ENCODE measurements around the gene GKAP1. TPM values are rescaled to one million over a fixed set of nuclear protein-coding genes. Genes with fewer than 3 reads are reported as not detected.
"Not testable (repeated sequence)": the region's sequence is repeated elsewhere in the genome, so short reads cannot be mapped to it uniquely, and the experiment has no call there.

Gene GKAP1
- polyA plus RNA-seq (2014; cell fraction: cytosol; rRNA removed), result 5.9 and 7.0 TPM in 2 replicates
- polyA plus RNA-seq (2014; cell fraction: nucleus; rRNA removed), result 12.7 and 15.2 TPM in 2 replicates

DNA sequence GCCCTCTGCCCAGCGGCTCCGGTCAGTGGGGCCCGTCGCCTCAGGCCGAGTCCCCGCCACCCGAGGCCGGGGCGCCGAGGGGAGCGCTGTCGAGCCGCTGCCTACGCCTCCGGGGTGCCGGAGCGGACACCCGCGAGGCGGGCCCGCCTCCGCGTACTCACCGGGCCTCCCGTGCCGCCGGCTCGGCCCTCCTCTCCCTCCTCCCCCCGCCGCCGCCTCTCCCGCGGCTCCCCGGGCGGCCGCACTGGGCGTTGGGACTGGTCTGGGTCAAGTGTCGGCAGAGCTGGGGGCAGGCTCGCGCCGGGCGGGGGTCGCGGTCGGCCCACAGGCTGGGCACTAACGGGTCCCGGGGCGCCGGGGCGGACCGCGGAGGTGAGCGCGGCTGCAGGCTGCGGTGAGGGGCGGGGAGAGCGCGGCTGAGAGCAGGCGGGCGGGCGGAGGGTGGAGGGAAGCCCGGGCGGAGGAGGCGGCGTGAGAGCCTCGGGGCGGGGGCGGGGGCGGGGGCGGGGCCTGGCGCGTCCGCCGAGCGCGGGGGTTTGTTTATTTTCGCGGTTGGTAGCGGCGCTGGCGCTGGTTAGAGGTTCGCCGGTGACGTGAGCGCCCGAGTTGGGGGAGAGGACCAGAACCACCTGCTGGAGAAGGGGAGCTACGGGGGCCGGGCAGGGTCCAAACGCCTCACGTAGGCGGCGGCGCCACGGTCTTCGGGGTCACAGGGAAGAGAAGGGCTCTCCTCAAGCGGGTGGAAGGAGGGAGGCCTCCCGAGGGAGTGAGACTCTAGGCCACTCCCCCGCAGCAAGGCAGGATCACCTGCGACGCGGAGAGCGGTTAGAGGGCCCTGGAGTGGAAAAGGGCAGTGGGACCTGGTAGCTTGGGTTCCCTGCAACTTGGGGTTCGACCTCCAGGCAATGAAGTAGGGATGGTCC lies at the start of gene GKAP1:
GKAP1 (minus strand) TSS at position 414 of the 923 bp plus-strand sequence. CDS start 11,252 bp downstream, outside the sequence.
- DNase-seq (ENCODE audit: low spot score), result peak; percentile 71

DNA sequence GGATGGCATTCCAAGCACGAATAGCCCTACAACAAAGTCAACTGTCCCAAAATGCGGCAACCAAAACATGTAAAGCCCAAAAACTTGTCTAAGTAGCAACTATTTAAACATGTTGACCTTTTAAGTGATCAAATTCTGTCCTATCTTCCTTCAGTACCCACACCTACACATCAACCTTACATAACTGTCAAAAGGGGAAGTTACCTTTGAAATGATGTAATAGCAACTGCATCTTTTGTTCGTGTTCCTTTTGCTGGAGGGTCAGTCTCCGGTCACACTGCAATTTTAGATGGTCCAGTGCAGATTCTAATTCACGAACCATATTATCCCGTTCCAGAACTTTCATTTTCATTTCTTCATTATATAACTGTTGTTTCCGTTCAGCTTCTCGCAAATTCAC lies 32.3 kb upstream of the GKAP1 start:
- DNase-seq (ENCODE audit: low spot score), result not testable (repeated sequence)

DNA sequence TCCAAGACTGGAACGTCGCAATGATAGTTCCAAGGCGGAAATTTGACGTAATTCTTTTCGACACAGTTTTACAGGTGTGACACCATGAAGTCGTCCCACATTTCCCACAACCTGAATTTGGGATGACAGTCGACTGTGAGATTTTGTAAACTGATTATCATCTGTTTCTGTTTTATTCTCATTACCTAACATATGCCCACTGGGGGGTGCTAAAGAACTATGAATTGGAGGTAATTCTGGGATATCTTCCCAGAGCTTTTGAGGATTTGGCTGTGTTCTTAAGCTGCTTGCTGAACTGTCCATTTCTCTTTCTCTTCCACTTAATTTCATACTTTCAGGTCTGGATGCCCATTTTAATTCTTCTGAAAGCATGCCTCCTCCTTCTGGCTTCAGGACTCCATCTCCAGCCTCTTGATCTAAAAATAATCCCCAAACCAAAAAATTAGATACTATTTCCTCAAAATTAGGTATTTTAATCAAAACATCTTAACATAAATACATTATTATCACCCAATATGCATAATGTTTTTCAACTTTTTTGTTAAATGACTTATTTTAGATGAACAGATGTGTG lies 19.6 kb upstream of the GKAP1 start:
- DNase-seq (ENCODE audit: low spot score), result not testable (repeated sequence)

DNA sequence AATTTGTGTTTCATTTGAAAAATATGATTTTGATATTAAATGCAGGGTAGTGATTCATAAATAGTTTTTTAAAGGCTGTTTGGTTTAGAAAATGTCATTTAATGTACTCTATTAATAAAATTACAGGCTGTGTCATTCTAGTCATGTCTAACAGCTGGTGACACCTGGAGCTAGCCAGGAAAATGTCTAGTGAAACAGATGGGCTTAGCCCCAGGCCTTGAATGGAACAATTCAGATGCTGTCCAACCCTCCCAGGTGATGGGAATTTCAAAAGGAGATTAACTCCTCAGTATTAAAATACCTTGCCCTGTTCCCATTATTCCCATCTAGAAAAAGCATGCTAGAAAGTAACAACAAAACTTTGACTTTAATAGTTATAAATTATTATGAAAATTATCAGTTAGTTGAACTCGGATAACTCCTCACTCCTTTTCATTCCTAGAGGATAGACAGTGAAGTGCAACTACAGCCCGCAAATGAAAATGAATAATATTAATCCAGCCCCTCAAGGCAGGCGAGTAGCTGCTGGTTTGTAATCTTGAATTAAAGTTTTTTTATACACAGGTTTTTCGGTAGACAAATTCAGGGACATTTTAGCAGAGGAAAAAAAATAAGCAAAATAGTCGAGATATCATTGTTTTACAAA lies 13.0 kb upstream of the GKAP1 start:
- not testable (repeated sequence) for DNase-seq (ENCODE audit: low spot score)

DNA sequence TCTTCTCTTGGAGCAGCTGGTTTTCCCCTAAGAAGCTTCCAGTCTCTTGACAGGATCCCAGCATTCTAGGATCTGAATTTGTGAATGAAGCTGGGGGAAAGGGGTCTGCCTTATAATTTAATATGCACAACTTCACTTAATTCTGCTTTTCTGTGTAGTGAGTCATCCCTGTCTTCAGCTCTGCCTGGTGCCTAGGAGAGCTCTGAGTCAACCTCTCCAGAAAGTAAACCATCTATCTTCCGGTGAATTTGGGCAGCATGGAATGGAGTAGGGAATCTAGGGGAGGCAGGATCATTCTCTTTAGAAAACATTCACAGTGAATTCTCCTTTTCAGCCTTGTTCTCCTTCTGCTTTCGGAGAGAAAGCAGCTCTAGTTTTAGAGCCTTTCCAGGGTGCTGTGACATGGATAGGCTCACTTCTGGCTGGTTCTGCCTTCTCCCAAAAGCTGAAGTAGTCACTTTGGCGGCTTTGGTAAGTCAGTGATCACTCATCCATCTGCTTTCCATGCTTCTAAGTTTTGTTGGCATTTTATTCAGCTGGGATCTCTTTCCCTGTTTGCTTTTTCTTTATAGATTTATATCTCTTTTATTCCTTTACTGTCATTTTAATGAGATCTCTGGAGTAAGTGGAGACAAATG lies 7.5 kb upstream of the GKAP1 start:
- DNase-seq (ENCODE audit: low spot score), result not testable (repeated sequence)

DNA sequence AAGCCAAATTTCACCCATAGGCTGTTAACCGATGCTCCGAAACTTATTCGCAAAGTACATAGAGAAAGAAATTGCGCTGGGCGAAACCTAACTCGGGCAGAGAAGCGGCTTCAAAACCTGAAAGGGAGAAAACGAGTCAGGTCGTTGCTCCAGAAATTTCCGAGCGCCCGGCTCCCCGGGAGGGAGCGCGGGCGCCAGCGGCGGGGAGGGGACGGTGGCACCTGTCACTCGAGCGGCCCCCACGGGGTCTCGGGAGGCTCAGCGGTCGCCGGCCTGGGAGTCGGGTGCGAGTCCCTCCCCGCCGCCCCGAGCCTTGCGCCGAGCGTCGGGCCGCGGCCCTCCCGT lies 586 bp downstream of the GKAP1 start:
- DNase-seq (ENCODE audit: low spot score), result not testable (repeated sequence)

DNA sequence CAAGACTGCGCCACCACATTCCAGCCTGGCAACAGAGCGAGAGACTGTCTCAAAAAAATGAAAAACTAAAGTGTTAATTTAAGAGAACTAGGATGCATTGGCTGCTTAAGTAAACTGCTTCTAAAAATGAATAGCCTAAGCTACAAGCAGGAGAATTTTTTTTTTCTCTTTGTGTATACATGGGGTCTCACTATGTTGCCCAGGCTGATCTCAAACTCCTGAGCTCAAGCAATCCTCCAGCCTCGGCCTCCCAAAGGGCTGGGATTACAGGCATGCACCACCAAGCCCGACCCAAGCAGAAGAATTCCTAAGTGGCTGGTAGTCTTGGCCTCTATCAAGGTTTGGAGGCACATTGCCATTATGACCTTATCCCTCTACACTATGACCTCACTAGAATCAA lies 2.4 kb downstream of the GKAP1 start:
- not testable (repeated sequence) for DNase-seq (ENCODE audit: low spot score)

DNA sequence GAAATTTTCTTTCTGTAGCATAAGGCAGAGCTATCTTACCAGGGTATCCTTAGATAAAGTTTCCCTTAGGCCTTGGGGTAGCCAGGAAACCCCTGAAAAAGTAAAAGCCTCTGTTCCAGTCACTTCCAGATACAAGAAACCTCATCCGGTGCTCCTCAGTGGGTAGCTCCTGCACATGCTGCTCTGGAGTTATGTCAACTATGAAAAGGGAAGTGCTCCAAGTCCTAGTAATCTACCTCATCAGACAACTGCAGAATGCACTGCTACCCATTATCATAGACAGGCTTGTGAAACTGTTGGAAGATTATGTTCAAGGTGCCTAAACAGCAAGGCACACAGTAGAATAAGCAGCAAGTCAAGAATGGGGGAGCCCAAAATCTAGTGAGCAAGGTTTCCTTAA lies 8.4 kb downstream of the GKAP1 start:
- not testable (repeated sequence) for DNase-seq (ENCODE audit: low spot score)

DNA sequence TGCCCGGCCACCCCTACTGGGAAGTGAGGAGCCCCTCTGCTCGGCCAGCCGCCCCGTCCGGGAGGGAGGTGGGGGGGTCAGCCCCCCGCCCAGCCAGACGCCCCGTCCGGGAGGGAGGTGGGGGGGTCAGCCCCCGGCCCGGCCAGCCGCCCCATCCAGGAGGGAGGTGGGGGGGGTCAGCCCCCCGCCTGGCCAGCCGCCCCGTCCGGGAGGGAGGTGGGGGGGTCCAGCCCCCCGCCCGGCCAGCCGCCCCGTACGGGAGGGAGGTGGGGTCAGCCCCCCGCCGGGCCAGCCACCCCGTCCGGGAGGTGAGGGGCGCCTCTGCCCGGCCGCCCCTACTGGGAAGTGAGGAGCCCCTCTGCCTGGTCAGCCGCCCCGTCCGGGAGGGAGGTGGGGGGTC lies 13.1 kb downstream of the GKAP1 start:
- not testable (repeated sequence) for DNase-seq (ENCODE audit: low spot score)

DNA sequence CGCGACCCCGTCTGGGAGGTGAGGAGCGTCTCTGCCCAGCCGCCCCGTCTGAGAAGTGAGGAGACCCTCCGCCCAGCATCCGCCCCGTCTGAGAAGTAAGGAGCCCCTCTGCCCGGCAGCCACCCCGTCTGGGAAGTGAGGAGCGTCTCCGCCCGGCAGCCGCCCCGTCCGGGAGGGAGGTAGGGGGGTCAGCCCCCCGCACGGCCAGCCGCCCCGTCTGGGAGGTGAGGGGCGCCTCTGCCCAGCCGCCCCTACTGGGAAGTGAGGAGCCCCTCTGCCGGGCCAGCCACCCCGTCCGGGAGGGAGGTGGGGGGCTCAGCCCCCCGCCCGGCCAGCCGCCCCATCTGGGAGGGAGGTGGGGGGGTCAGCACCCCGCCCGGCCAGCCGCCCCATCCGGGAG lies 13.6 kb downstream of the GKAP1 start:
- not testable (repeated sequence) for DNase-seq (ENCODE audit: low spot score)

DNA sequence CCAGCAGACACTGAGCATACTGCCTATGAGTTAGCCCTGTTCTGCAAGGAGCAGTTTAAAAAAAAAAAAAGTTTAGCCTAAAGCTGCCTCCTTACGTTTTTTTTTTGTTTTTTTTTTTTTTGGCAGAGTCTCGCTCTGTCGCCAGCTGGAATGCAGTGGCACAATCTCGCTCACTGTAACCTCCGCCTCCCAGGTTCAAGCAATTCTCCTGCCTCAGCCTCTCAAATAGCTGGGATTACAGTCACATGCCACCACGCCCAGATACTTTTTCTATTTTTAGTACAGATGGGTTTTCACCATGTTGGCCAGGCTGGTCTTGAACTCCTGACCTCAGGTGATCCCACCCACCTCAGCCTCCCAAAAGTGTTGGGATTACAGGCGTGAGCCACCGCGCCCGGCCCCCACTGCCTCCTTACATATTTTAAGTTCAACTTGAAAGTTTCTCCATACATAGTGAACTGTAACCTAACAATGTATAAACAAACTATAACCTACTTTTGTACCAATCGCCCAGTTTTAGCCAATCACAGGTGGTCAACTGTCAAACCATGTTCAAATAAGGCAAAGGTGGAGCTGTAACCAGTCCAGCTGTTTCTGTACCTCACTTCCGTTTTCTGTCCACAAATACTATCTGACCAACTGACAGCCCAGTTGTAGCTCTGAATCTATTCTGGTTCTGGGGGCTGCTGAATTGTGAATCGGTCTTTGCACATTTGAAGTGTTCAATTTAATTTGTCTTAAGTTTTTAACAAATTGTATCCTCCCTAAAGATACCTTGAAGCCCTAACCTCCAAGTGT lies 17.1 kb downstream of the GKAP1 start:
- no peak for DNase-seq (ENCODE audit: low spot score)

DNA sequence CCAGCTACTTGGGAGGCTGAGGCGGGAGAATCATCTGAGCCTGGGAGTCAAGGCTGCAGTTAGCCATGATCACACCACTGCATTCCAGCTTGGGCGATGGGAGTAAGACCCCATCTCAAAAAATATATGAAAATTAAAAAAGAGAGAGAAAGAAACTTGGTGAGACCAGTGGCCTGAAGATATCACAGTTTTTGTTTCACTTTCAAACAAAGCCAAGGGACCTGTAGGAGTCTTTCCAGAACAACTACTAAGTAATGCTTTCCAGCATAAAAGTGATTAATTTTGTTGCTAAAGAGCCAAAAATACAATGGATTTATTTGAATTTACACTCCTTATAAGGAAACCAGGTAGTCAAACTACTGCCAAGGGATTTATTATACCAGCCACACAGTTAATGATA lies 23.5 kb downstream of the GKAP1 start:
- no peak for DNase-seq (ENCODE audit: low spot score)

DNA sequence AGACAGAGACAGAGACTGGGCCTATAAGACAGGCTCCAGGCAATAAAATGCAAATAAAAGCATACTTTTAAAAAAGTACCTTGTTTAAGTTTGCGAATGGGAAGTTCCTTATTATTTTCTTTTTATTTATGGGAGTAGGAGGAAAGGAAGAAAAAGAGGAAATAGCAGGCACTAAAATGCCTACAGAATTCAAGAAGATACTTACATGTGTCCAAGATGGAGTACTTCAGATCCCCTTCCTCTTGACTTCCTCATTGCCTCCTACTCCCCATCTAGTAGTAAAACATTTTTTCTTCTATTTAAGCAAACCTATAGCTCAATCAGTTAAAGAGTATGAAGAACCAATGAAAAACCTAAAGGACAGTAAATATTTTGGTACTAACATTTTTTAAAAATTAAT lies 24.8 kb downstream of the GKAP1 start:
- no peak for DNase-seq (ENCODE audit: low spot score)

DNA sequence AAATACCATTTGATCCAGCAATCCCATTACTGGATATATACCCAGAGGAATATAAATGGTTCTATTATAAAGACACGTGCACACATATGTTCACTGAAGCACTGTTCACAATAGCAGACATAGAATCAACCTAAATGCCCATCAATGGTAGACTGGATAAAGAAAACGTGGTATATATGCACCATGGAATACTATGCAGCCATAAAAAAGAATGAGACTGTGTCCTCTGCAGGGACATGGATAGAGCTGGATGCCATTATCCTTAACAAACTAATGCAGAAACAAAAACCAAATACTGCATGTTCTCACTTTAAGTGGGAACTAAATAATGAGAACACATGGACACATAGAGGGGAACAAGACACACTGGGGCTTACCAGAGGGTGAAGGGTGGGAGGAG lies 39.4 kb downstream of the GKAP1 start:
- no peak for DNase-seq (ENCODE audit: low spot score)

DNA sequence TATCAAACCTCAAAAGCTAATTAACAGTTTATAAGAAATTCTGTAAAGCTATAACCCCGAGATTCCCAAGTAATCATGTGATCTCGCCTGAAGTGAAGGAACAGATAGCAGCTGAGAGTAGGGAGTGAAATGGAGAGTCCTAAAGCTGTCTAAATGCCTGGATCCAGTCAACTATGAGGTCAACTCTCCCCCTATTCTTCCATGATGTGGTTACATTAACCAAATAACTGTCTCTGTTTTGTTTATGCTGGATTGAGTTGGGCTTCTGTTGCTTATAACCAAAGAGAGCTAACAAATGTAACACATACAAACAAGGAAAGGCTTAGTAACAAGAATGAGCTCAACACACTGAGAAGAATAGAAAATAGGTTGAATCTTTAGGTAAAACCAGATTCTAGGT lies 41.6 kb downstream of the GKAP1 start:
- no peak for DNase-seq (ENCODE audit: low spot score)

DNA sequence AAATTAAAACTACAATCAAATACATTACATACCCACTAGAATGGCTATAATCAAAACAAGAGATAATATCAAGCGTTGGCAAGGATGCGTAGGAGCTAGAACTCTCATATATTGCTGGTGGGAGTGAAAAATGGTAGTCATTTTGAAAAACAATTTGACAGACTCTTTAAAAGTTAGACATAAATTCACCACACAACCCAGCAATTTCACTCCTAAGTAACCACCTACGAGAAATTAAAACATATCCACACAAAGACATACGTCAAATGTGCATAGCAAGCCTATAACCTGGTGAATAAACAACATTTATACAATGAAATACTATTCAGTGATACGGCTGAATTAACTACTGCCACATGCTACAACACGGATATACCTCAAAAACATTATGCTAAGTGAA lies 44.7 kb downstream of the GKAP1 start:
- no peak for DNase-seq (ENCODE audit: low spot score)

DNA sequence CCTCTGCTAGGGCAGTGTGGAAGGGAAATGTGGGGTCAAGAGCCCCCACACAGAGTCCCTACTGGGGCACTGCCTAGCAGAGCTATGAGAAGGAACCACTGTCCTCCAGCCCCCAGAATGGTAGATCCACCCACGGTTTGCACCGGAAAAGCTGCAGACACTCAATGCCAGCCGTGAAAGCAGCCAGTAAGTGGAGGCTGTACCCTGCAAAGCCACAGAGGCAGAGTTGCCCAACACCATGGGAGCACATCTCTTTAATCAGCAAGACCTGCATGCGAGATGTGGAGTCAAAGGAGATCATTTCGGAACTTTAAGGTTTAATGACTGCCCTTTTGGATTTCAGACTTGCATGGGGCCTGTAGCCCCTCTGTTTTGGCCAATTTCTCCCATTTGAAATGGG lies 52.2 kb downstream of the GKAP1 start:
- no peak for DNase-seq (ENCODE audit: low spot score)

DNA sequence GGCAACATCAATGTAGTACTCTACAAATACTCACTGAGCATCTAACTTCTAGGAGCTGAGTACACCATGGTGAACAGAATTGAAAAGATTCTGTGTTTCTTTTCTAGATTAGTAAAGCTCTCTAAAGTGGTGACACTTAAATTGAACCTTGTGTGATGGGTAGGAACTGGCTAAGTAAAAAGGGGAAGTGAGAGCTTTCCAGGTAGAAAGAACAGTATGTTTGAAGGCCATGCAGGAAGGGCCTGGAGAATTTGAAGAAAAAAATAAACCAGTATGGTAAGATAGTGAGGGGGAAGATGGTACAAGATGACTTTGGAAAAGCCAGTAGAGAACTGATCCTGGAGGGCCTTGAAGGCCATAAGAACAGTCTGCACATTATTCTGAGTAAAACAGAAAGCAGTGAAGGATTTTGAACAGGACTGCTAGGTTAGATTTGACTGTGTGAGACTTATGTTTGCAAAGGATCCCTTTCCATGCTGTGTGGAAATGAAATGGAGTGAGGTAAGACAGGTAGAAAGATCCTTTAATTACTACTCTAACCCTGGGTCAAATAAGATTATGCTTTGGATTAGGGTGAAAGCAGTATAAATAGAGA lies 63.1 kb downstream of the GKAP1 start:
- DNase-seq (ENCODE audit: low spot score), result no peak

DNA sequence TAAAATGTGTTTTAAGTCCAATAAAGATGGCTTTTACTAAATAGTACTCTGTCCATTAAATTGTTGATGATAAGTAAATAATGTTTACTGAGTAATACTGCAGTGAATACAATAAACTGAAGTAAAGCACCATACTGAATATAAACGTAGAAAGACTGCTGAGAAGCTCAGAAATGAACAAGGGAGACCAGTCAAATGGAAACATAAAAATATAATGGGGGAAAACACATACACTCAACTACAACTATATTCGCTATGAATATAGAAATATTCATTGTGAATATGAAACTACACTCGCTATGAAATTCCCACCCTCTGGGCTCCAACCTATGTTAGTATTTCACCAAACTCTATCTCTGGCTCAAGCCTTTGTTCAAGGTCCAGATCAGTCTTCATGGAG lies 67.9 kb downstream of the GKAP1 start:
- no peak for DNase-seq (ENCODE audit: low spot score)

DNA sequence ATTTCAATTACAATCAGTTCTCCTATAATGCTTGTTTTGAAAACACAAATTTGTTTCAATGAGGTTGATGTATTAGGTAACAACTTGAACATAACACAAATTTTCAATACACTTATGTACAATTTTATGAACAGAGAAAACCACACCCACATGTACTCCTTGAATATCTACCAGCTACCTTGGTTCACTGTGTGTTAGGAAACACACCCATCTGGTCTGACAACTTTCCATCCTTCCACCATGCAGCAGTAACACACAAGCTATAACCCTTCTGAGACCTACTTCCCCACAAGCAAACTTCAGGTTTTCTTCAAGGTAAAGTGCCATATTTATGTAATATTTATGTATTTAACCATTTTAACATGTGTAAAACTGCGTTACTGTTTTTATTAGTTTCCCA lies 73.4 kb downstream of the GKAP1 start:
- DNase-seq (ENCODE audit: low spot score), result no peak

DNA sequence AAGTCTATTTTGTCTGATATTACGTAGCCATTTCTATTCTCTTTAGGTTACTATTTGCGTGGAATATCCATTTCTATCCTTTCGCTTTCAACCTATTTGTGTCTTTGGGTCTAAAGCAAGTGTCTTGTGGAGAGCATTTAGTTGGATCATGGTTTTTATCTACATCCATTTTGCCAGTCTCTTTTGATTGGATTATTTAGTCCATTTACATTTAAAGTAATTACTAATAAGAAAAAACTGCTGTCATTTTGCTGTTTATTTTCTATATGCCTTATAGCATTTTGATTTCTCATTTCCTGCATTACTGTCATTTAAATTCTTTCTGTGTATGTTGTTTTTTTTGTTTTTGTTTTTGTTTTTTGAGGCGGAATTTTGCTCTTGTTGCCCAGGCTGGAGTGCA lies 83.8 kb downstream of the GKAP1 start:
- no peak for DNase-seq (ENCODE audit: low spot score)
